SIG-M5 treated with dmso at 0.1 percent for 504 hours (cell line): Measurements from ENCODE around the gene TBC1D22A.

Experiments used
- DNase-seq: peaks from one replicate; lab custom pipeline; 2025; ENCODE audit not compliant: unreplicated experiment; lab: John Stamatoyannopoulos, UW

Gene TBC1D22A

GRCh38 chr22:47021371-47022074 is 259.1 kb downstream of the TBC1D22A start:
- no peak for DNase-seq

DNA sequence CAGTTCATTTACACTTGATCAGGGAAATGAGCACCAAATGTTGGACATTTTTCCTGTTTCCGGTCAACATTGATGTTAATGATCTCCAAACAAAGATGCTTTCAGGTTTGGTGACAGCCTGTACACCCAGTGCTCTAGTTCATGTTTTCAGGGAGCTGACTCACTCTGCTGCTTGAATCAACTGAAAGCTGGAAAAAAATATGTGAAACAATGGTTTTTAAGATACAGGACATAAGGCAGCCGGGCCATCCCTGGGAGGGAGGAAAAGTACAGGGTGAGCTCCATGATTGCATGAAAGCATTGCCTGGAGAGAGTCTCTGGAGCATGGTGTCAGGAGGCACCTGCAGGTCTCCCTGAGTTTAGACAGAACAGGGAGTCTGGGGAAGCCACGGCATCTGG is 259.6 kb downstream of the TBC1D22A start:
- DNase-seq, result no peak

- DNase-seq, result no peak
Measured at GRCh38 chr22:47022475-47022874, 260.0 kb downstream of the TBC1D22A start.

- no peak for DNase-seq
Measured at GRCh38 chr22:47023871-47024270, 261.4 kb downstream of the TBC1D22A start.

GRCh38 chr22:47027766-47028165 is 265.3 kb downstream of the TBC1D22A start:
- no peak for DNase-seq

GRCh38 chr22:47029244-47030074 is 267.0 kb downstream of the TBC1D22A start:
- no peak for DNase-seq

- DNase-seq, result no peak
Measured at GRCh38 chr22:47030143-47030661, 267.8 kb downstream of the TBC1D22A start.

DNA sequence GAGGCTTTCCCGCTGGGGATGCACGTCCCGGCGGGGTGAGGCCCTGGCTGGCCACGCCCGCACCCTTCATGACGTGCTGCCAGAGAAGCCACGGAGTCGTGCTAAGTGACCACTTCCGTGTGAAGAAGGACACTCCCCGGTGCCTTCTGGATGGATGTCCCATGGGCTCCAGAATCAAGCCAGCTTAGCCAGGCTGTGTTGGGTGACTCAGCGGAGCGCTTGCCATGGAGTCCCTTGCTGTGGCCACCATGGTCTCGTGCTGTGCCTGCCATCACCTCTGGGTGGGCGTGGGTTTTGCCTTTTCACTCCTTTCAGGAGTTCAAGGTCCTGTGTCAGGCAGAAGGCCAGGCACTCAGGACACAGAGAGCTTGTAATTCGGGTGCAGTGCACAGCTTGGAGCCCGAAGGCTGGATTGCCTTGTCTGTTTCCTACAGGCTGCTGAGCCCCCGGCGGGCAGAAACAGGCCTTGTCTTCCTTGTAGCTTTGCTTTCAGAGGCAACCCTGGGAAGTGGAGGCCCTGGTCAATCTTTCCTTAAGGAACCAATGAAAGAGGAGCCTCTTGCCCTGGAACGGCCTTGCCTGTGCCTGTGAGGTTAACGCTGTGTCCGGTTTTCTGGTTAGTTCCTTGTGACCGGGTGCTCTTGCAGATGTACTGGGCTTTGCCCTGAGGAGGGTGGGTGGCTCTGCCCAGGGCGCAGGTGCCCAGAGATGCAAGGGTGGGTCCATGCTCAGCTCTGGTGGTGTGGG is 268.6 kb downstream of the TBC1D22A start:
- no peak for DNase-seq

- no peak for DNase-seq
Measured at GRCh38 chr22:47031628-47031915, 269.1 kb downstream of the TBC1D22A start.

GRCh38 chr22:47032091-47032943 is 269.9 kb downstream of the TBC1D22A start:
- DNase-seq, result no peak

GRCh38 chr22:47032956-47033647 is 270.7 kb downstream of the TBC1D22A start:
- DNase-seq, result no peak

GRCh38 chr22:47033648-47034000 is 271.2 kb downstream of the TBC1D22A start:
- DNase-seq, result no peak

DNA sequence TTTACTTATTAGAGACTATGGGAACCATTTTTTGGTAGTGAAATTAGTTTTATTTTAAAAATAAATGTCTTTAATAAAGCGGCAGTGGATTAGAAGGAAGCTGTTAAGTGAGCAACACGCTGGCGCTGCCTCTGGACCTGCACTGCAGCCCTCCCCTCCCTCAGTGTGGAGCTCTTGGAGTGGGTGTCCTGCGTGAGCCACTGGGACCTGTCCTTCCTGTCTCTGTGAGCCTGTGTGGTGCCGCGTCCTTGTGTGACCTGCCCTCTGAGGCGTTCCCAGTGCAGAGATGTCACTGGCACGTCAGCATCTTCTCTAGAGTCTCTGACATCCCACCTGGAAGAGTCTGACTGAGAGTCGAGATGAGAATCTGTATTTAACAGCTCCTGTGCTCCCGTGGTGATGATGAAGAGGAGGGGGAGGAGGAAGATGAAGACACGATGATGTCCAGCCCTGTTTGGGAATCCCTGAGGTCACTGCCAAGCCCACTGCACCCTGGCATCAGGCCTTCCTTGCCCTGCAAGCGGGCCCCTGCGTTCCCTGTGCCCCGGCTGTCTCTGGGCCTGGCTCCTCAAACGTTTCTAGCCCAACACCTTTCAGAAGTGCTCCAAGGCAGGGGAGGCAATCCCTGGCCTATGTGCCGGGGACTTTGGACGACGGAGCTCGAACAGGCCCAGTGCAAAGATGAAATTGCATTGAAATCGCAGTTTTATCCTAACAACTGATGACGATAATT is 271.8 kb downstream of the TBC1D22A start:
- no peak for DNase-seq

DNA sequence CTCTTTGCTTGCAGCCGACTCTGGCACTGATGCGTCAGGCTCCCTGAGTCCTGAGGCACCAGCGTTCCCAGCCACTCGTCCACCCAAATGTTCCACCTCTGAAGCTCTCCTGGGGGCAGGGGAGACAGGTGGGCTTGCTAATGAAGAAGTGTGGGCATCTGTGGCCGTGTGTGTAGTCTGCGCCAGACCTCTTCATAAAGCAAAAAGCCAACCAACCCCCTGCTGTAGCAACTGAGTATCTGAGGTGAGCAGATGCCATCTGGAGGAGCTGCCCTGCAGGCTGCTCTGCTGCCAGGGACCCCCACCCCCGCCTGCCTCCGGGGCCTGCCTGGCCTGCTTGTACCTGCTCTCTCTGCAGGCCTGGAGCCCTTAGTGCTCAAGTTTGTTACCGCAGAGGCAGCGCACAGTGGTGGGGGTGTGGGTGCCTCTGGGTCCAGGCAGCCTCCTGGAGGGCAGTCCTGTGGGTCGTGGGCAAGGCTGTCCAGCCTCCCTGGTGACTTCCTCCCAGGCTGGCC is 272.5 kb downstream of the TBC1D22A start:
- no peak for DNase-seq

GRCh38 chr22:47035425-47035881 is 273.0 kb downstream of the TBC1D22A start:
- DNase-seq, result no peak

GRCh38 chr22:47036352-47036751 is 273.9 kb downstream of the TBC1D22A start:
- DNase-seq, result no peak

GRCh38 chr22:47036936-47037485 is 274.6 kb downstream of the TBC1D22A start:
- no peak for DNase-seq

DNA sequence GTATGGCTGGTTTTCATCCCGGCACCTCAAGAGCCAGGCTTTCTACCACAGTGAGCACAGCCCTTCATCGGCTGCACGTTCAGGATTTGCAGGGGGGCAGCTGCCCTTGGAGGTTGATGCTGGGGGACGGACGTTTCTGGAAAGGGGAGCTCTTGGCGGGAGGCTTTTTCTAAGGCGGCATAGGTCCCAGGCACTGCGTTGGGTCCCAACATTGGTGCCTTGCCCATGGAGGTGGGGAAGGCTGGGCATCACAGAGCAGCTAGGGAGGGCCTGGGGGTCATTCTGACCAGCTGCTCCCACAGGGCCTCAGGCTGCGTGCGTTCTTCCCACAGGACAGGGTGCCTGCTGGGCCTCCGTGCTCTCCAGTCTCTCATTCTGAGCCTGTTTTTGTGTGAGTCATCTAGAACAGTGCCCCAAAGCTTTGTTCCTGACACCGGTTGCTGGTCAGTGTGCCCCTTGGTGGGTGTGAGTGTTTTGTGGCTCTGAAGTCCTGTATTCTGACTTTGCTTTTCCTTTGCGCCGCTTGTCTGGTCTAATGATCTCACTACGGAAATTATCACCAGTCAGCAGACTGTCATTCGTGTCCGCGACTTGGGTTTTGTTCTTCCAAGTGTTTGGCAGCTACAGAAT is 275.9 kb downstream of the TBC1D22A start:
- DNase-seq, result no peak
